GM21825 (cell line): Measurements from ENCODE around the gene PSMD7.
A peak's percentile ranks its signal among the peaks of the same experiment; 100 is the strongest.

Experiments used
- ATAC-seq: cut with Tn5 transposase; IDR thresholded peaks from one replicate; pipeline ENCODE4 v1.9.1; 2021; ENCODE audit warnings: mild to moderate bottlenecking, moderate library complexity; ENCODE audit not compliant: unreplicated experiment

The PSMD7 gene

DNA sequence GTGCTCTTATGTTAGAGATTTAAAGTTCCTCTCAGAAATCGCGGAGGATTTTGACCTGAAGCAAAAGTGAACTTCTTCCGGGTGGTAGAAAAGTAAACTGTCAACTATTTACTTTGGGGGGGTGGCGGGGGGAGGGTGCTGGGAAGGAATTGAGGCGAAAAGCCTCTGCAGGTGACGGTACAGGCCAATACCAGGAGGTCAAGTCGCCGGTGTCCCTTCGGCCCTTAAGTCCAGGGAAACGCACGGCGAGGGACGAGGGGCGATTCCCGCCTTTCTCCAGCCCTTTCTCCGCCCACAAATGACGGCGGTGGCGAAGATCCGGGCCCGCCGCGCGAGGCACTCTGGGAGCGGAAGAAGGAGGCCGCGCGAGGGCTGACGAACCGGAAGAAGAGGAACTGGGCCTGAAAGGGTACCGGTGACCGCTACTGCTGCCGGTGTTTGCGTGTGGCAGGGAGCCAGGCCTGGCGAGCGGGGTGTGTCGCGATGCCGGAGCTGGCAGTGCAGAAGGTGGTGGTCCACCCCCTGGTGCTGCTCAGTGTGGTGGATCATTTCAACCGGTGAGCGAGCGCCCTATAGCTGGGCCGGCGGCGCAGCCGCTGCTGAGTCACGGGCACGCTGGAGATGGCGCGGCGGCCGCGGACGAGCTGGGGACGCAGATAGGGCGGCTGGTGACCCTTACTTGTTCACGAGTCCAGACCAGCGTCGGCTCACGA is at the start of gene PSMD7:
Gene PSMD7 (plus strand): TSS at position 383 of the 713 bp plus-strand sequence. CDS start 101 bp downstream, at position 484.
- peak; percentile 96 for ATAC-seq

DNA sequence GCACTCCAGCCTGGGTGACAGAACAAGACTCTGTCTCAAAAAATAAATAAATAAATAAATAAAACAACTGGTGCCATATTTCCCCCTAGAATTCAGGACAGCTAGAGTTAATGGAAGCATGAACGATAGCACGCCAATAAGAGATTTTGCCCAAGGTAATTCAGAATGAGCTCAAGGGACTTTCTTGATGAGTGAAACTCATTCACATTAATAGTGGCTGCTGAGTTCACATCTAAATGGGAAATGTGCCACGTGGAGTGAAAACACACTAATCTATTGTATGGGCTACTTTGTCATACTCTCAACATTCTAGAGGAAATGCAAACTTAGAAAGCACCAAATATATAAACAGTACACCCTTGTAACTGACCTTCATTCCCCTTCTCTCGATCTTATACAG is 47.4 kb upstream of the PSMD7 start:
- no peak for ATAC-seq

GRCh38 chr16:74249846-74250245 is 46.8 kb upstream of the PSMD7 start:
- no peak for ATAC-seq

- no peak for ATAC-seq
Observed at GRCh38 chr16:74252329-74252728, 44.3 kb upstream of the PSMD7 start.

GRCh38 chr16:74253161-74253938 is 43.3 kb upstream of the PSMD7 start:
- ATAC-seq = no peak

- no peak for ATAC-seq
Observed at GRCh38 chr16:74257061-74257460, 39.6 kb upstream of the PSMD7 start.

DNA sequence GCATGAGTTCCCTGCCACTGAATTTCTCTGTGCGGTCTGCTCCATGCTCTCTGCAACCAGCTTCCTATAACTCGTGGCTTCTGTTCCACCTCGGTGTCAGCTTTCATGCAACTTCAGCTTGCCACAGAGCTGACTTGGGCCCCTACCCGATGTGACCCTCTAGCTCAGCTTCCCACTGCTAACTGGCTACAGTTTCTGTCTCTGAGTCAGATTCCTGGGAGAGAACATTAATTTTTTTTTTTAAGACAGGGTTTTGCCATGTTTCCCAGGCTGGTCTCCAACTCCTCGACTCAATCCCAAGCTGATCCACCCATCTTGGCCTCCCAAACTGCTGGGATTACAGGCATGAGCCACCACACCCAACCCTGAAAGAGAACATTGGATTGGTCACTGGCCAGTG is 35.5 kb upstream of the PSMD7 start:
- ATAC-seq = no peak

GRCh38 chr16:74264811-74265210 is 31.8 kb upstream of the PSMD7 start:
- ATAC-seq = no peak

GRCh38 chr16:74268372-74268782 is 28.2 kb upstream of the PSMD7 start:
- no peak for ATAC-seq

GRCh38 chr16:74271872-74272271 is 24.7 kb upstream of the PSMD7 start:
- no peak for ATAC-seq

GRCh38 chr16:74275031-74275636 is 21.5 kb upstream of the PSMD7 start:
- no peak for ATAC-seq

DNA sequence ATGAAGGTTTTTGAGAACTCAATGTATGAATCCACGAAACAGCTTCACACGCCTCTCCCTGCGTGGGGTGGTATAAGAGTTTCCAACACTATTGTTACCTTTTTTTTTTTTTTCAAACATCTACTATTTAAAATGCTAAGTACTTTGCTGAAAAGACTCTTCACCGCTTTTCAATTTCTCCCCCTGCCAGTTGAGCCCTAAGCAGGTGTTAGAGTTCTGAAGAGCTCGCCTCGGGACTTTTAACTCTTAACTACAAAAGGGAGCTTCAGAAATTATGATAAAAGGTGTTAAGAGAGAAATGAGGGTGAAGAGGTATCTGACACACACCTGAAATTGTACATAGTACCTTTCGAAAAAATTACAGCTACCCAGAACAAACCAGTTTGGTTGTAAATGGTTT is 20.9 kb upstream of the PSMD7 start:
- ATAC-seq = no peak

DNA sequence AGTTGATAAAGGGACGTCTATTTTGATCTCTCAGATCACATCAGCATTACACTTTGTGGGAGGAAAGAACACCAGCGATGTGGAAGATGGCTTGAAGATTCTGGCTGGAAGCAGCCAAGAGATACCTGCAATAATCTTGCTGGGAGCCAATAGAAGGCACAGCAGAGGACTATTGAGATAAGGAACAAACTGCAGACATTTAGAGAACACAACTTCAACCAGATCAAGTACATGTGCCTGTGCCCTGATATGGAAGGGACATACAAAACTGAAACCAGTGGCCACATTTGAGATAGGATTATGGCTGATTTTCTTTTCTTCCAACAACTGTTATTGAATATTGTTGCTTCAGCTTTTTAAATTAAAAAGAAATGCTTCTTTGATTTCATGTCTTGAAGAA is 18.6 kb upstream of the PSMD7 start:
- ATAC-seq = no peak

DNA sequence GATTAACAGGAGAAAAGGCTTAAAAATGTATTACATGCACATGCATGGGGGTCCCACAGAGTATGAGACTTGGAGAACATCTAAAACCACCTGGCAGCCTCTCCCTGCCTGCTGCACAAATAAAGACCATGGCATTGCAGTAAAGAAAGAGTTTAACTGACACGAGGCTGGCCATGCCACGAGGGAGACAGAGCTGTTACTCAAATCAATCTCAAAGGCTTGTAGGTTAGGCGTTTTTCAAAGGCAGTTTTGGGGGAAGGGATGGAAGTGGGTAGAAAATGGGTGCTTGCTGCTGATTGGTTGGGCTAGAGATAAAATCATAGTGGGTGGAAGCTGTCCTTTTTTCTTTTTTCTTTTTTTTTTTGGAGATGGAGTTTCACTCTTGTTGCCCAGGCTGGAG is 17.3 kb upstream of the PSMD7 start:
- no peak for ATAC-seq

GRCh38 chr16:74279805-74280204 is 16.8 kb upstream of the PSMD7 start:
- ATAC-seq = no peak

GRCh38 chr16:74280448-74280847 is 16.2 kb upstream of the PSMD7 start:
- ATAC-seq = no peak

DNA sequence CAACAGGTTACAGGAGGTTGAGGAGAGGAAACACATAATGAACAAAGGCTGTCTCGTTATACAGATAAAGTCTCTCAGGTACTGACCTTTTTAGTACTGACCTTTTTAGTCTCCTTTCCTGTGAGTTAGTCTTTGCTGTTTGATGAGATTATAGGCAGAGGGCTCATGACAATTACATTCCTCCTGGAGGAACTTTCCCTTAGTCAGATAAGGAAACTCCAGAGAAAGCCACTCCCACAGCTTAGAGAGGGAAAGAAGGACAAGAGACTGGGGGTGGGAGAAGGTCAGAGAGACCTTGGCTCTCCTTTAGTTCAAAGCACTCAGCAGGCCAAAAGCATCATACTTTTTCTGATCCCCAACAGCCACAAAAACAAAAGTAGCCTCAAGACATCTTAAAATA is 15.3 kb upstream of the PSMD7 start:
- ATAC-seq = no peak

- no peak for ATAC-seq
Observed at GRCh38 chr16:74283716-74284115, 12.9 kb upstream of the PSMD7 start.

- no peak for ATAC-seq
Observed at GRCh38 chr16:74288065-74288464, 8.5 kb upstream of the PSMD7 start.

DNA sequence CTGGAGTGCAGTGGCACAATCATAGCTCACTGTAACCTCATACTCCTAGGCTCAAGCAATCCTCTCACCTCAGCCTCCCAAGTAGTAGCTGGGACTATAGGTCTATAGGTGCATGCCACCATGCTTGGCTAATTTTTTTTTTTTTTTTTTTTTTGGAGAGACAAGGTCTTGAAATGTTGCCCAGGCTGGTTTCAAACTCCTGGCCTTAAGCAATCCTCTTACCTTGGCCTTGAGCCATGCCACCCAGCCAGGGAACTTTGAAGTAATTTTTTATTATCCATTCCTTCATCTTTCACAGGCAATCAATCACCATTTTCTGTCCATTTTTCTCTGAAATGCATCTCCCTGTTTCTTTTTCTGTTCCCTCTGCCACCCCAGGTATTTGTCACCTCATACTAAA is 6.3 kb upstream of the PSMD7 start:
- no peak for ATAC-seq

DNA sequence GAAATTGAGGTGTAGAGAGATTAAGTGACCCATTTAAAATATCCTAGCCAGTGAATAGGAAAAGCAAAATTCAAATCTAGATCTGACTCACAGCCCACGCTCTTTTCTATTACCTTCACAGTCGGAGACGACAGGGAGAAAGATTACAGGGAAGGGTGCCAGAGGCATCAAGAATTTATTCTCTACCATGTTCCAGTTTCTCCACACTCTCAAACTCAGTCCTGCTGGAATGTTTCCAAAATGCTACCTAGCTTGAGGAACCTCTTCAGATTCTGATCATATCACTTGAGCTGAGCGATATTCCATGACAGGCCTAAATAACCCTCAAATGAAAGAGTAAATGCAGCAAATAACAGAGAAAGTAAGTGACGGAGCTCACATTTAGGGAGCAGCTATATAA is 5.4 kb upstream of the PSMD7 start:
- ATAC-seq = no peak

DNA sequence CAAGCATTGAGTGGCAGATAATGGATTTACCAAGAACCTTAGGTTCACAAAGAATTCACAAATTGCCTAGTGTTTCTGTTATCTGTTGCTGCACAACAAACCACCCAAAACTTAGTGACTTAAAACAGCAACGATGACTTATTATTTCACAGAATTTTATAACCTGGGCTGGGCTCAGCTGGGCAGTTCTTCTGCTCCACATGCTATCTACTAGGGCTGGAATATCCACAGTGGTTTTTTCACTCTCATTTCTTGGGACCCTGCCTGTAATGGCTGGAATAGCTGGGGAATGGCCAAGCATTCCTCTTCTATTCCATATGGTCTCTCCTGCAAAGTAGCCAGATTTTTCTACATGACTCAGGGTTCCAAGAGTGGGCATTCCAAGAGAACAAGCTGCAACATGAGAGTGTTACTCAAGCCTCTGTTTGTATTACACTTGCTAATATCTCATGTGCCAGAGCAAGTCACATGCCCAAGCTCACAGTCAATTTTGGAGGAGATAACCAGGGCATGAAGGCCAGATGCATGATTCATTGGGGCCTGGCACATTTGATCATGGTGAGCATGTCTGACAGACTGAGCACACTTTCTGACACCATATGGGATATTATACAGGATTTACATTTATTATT is 4.9 kb upstream of the PSMD7 start:
- ATAC-seq = no peak
